ENCODE data around the gene LYSET. TPM values are rescaled to one million over a fixed set of nuclear protein-coding genes. Genes with fewer than 3 reads are reported as not detected.

Gene LYSET
- total and polyA plus RNA-seq, 4 donors = 7.6 to 27.4 (median 26.7) TPM

DNA sequence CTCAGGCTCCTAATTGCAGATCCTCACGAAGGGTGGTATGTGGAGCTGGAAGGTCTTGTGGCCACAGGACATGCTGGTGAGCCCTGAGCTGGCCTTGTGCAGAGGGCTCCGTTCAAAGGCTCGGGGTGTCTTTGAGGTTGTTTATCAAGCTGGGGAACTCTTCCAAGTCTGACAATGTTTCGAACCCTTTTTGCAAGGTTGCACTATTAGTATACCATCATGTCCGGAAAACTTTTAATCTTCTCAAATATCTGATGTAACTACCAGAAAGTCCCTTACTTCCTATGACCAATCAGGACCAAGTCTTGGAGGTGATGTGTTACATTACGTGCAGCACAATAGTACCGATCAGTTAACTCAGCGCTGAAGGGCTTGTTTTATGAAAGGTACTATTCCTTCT lies 43.4 kb downstream of the LYSET start:
- Histone ChIP-seq H3K4me1 (ENCODE audit: control insufficient read depth in 5 of 5, insufficient read depth in 5 of 5, low read length in 5 of 5) (peaks cover 0 to 4% (median 0%) of the 10 kb centered on the region in 5 donors), H3K4me3 (no peak overlapping the region), H3K9me3 (ENCODE audit: control insufficient read depth in 4 of 4, insufficient read depth in 3 of 4, low read length in 3 of 4) (peaks cover 0 to 4% (median 0%) of the 10 kb centered on the region in 4 donors), H3K9ac (ENCODE audit: insufficient read depth in 1 of 2, low read length in 2 of 2) (no peak overlapping the region), H3K27me3 (ENCODE audit: control insufficient read depth in 3 of 3, insufficient read depth in 3 of 3, low read length in 2 of 3) (no peaks in the 10 kb centered on the region), H3K36me3 (ENCODE audit: control insufficient read depth in 4 of 4, insufficient read depth in 4 of 4, low read length in 4 of 4) (peaks cover 15 to 26% (median 19%) of the 10 kb centered on the region in 4 donors), H3K27ac (ENCODE audit: low read depth in 1 of 2, low read length in 1 of 2) (no peak overlapping the region)
- DNase-seq (no peak), ATAC-seq (ENCODE audit: insufficient read depth, low FRiP score) (no peak)
- WGBS, 2 donors = 92 to 97% methylated on average over 8 of the region's 8 CpGs
- TF ChIP-seq, protein P1, sequence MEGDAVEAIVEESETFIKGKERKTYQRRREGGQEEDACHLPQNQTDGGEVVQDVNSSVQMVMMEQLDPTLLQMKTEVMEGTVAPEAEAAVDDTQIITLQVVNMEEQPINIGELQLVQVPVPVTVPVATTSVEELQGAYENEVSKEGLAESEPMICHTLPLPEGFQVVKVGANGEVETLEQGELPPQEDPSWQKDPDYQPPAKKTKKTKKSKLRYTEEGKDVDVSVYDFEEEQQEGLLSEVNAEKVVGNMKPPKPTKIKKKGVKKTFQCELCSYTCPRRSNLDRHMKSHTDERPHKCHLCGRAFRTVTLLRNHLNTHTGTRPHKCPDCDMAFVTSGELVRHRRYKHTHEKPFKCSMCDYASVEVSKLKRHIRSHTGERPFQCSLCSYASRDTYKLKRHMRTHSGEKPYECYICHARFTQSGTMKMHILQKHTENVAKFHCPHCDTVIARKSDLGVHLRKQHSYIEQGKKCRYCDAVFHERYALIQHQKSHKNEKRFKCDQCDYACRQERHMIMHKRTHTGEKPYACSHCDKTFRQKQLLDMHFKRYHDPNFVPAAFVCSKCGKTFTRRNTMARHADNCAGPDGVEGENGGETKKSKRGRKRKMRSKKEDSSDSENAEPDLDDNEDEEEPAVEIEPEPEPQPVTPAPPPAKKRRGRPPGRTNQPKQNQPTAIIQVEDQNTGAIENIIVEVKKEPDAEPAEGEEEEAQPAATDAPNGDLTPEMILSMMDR (IDR thresholded peaks at IDR 0.05; ENCODE audit: control extremely low read depth, extremely low read depth) = no peak

DNA sequence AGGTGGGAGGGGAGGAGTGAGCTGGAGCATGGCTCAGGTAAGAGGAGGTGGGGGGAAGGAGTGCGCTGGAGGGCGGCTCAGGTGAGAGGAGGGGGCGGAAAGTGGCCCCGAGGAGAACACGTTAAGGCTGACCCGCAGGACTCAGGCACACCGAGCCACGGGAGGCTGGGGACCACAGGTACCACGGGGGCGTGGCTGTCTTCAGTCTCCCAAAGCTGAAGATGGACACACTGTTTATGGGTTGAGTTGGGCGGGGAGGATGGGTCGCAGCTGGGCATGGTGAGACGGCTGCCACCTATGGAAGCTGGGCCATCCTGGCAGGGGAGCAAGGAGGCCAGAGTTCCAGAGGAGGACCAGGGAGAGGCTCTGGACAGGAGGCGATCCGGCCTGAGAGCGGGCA lies 45.4 kb downstream of the LYSET start:
- no peak overlapping the region for H3K4me3 ChIP-seq
- no peaks in the 10 kb centered on the region for H3K27me3 ChIP-seq (ENCODE audit: control insufficient read depth in 3 of 3, insufficient read depth in 3 of 3, low read length in 2 of 3)
- H3K27ac ChIP-seq (ENCODE audit: low read depth in 1 of 2, low read length in 1 of 2) = no peak overlapping the region
- H3K36me3 ChIP-seq (ENCODE audit: control insufficient read depth in 4 of 4, insufficient read depth in 4 of 4, low read length in 4 of 4) = peaks cover 13 to 23% (median 15%) of the 10 kb centered on the region in 4 donors
- WGBS, 2 donors = 94 to 97% methylated on average over 16 of the region's 16 CpGs
- DNase-seq = no peak
- TF ChIP-seq, protein P1 (IDR thresholded peaks at IDR 0.05; ENCODE audit: control extremely low read depth, extremely low read depth) = no peak
- H3K4me1 ChIP-seq (ENCODE audit: control insufficient read depth in 5 of 5, insufficient read depth in 5 of 5, low read length in 5 of 5) = peaks cover 0 to 4% (median 0%) of the 10 kb centered on the region in 5 donors
- no peak overlapping the region for H3K9ac ChIP-seq (ENCODE audit: insufficient read depth in 1 of 2, low read length in 2 of 2)
- H3K9me3 ChIP-seq (ENCODE audit: control insufficient read depth in 4 of 4, insufficient read depth in 3 of 4, low read length in 3 of 4) = peaks cover 0 to 4% (median 0%) of the 10 kb centered on the region in 4 donors
- ATAC-seq (ENCODE audit: insufficient read depth, low FRiP score) = no peak

DNA sequence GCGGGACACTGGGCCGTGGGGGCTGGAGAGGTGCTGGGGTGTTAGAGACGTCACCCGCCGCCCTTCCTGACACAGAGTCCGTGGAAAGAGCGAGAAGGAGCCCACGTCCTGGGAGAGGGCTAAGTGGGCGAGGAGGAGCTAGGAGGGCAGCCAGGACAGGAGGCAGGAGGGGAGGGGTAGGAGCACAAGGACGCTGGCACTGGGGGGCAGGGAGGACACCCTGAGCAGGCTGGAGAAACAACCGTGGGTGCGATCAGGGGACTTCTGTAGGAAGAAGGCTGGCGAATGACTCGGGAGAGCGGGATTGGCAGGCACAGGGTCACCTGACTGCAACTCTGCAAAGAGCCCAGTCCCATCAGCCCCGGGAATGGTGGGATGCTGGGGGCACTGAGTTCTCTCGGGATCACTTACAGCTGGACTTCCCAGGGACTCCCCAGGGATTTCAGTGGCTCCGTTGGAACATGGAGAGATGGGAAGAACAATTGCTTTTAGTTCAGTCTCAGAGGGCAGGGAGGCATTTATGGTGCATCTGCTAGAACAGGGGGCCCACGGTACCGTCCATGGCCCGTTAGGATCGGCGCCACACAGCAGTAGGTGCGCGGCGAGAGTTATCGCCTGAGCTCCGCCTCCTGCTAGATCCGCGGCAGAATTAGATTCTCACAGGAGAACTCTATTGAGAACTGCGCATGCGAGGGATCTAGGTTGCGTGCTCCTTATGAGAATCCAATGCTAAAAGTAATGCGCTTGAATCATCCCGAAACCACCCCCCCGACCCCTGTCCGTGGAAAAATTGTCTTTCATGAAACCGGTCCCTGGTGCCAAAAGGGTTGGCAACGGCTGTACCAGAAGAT lies 46.2 kb downstream of the LYSET start:
- Histone ChIP-seq H3K9ac (ENCODE audit: insufficient read depth in 1 of 2, low read length in 2 of 2) (peak overlapping the region; percentile 55 to 74), H3K27ac (ENCODE audit: low read depth in 1 of 2, low read length in 1 of 2) (no peak overlapping the region), H3K4me3 (peak overlapping the region; percentile 5), H3K27me3 (ENCODE audit: control insufficient read depth in 3 of 3, insufficient read depth in 3 of 3, low read length in 2 of 3) (no peaks in the 10 kb centered on the region), H3K36me3 (ENCODE audit: control insufficient read depth in 4 of 4, insufficient read depth in 4 of 4, low read length in 4 of 4) (peaks cover 12 to 16% (median 14%) of the 10 kb centered on the region in 4 donors), H3K4me1 (ENCODE audit: control insufficient read depth in 5 of 5, insufficient read depth in 5 of 5, low read length in 5 of 5) (peaks cover 0 to 4% (median 0%) of the 10 kb centered on the region in 5 donors), H3K9me3 (ENCODE audit: control insufficient read depth in 4 of 4, insufficient read depth in 3 of 4, low read length in 3 of 4) (peaks cover 0 to 4% (median 0%) of the 10 kb centered on the region in 4 donors)
- ATAC-seq (ENCODE audit: insufficient read depth, low FRiP score) (no peak), DNase-seq (peak; percentile 13 to 62 (median 57))
- 36 to 55% methylated on average over 39 of the region's 39 CpGs for WGBS, 2 donors
- TF ChIP-seq, protein P1 (IDR thresholded peaks at IDR 0.05; ENCODE audit: control extremely low read depth, extremely low read depth) = no peak
